Endodermal cell (in vitro differentiated cells): Measurements from ENCODE around the gene FAT1. TPM values are rescaled to one million over a fixed set of nuclear protein-coding genes. Genes with fewer than 3 reads are reported as not detected.

Experiments used
- DNase-seq: peaks from one replicate; pipeline ENCODE4 v3.0.0-alpha.2; 2017
- H3K27ac ChIP-seq: 2 replicates; pipeline ENCODE4 v1.5.1; 2013; ENCODE audit warnings: mild to moderate bottlenecking, low read depth, low read length, moderate library complexity
- H3K27me3 ChIP-seq: 2 replicates; pipeline ENCODE4 v1.6.1; 2013; ENCODE audit warnings: mild to moderate bottlenecking, low read length, moderate library complexity; ENCODE audit not compliant: insufficient read depth, control insufficient read depth, poor library complexity, severe bottlenecking
- H3K36me3 ChIP-seq: 2 replicates; pipeline ENCODE4 v1.7.0; 2013; ENCODE audit warnings: mild to moderate bottlenecking, low read length, moderate library complexity; ENCODE audit not compliant: control insufficient read depth, insufficient read depth
- H3K4me1 ChIP-seq: one replicate; pipeline ENCODE4 v1.7.0; 2013; ENCODE audit warnings: low read length; ENCODE audit not compliant: control insufficient read depth, insufficient read depth
- H3K4me3 ChIP-seq: 2 replicates; pipeline ENCODE4 v1.5.1; 2013; ENCODE audit warnings: mild to moderate bottlenecking, low read length, moderate library complexity
- H3K9ac ChIP-seq: 2 replicates; pipeline ENCODE4 v1.6.1; 2013; ENCODE audit warnings: mild to moderate bottlenecking, low read length, moderate library complexity; ENCODE audit not compliant: poor library complexity, severe bottlenecking; ENCODE audit errors: extremely low read depth
- H3K9me3 ChIP-seq: 2 replicates; pipeline ENCODE4 v1.6.1; 2013; ENCODE audit warnings: mild to moderate bottlenecking, low read length, moderate library complexity; ENCODE audit not compliant: control insufficient read depth
- H3K27ac Mint-ChIP-seq: 2 replicates; pipeline ENCODE4 v1.8.0; 2020; ENCODE audit warnings: mixed read lengths
- H3K27me3 Mint-ChIP-seq: 2 replicates; pipeline ENCODE4 v1.8.0; 2021; ENCODE audit warnings: mild to moderate bottlenecking, mixed read lengths; ENCODE audit not compliant: insufficient read depth
- H3K36me3 Mint-ChIP-seq: 2 replicates; pipeline ENCODE4 v1.8.0; 2020; ENCODE audit warnings: low read depth, mixed read lengths
- H3K4me1 Mint-ChIP-seq: 2 replicates; pipeline ENCODE4 v1.8.0; 2020; ENCODE audit warnings: mixed read lengths
- H3K4me3 Mint-ChIP-seq: 2 replicates; pipeline ENCODE4 v1.8.0; 2020; ENCODE audit warnings: mild to moderate bottlenecking, moderate library complexity, mixed read lengths
- H3K9me3 Mint-ChIP-seq: 2 replicates; pipeline ENCODE4 v1.8.0; 2020; ENCODE audit warnings: mild to moderate bottlenecking, mixed read lengths
- CTCF ChIP-seq: fragments of 200-600 bp; sonication (generic); conservative IDR thresholded peaks from 2 replicates; pipeline ENCODE4 v1.5.0; 2021; ENCODE audit warnings: antibody characterized with exemption, mild to moderate bottlenecking
- whole genome bisulfite sequencing, 2 experiments: methylation state at CpG; one replicate each; pipeline versions ENCODE4 v1.1.5 to v1.1.7; 2013; ENCODE audit warnings: missing lambda C conversion rate in 2 of 2, mixed read lengths in 1 of 2; ENCODE audit not compliant: insufficient coverage in 1 of 2, insufficient read length in 1 of 2; 5-methylcytosine and 5-hydroxymethylcytosine counted together
- total RNA-seq, 2 donors: library from RNA; stranded (reverse); fragmentation: NEBNext Ultra II Directional in 1 of 2; extraction: Animal tissue kit (Norgen Biotek cat#: 25700) in 1 of 2; gene quantifications; 2 replicates in 1 of 2; 3 replicates in 1 of 2; pipeline ENCODE4 v1.2.1, GENCODE V29; 2021

The FAT1 gene
- total RNA-seq, 2 donors from 2014 or later, result 66.6 to 77.8 TPM

DNA sequence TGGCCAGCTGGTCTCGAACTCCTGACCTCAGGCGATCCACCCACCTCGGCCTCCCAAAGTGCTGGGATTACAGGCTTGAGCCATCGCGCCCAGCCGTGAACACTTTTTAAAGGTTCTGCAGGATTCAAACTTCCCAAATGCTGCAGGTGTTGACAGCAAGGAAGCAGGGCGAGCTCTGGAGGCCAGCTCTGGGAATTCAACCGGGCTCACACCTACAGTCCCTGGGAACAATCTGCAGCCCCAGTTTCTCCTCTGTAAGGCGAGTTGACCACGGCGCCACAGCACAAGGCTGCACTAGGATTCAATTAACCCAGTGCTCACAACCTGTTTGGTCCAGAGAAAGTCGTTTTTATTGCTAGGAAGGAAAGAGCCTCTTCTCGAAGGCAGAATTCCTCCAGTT, 169.9 kb downstream of the FAT1 start:
- Mint-ChIP-seq H3K9me3 (no peaks in the 10 kb centered on the region), H3K36me3 (no peaks in the 10 kb centered on the region), H3K4me1 (peaks cover 6% of the 10 kb centered on the region), H3K4me3 (peak overlapping the region; percentile 62), H3K27ac (no peak overlapping the region), H3K27me3 (peaks cover 4% of the 10 kb centered on the region)
- Histone ChIP-seq H3K27me3 (no peaks in the 10 kb centered on the region), H3K36me3 (no peaks in the 10 kb centered on the region), H3K4me3 (peak overlapping the region; percentile 84), H3K27ac (no peak overlapping the region), H3K4me1 (no peaks in the 10 kb centered on the region), H3K9ac (no peak overlapping the region), H3K9me3 (no peaks in the 10 kb centered on the region)
- TF ChIP-seq CTCF, result no peak
- peak; percentile 63 for DNase-seq
- 79 to 80% methylated on average over 12 to 13 of the region's 13 CpGs for WGBS, 2 experiments

DNA sequence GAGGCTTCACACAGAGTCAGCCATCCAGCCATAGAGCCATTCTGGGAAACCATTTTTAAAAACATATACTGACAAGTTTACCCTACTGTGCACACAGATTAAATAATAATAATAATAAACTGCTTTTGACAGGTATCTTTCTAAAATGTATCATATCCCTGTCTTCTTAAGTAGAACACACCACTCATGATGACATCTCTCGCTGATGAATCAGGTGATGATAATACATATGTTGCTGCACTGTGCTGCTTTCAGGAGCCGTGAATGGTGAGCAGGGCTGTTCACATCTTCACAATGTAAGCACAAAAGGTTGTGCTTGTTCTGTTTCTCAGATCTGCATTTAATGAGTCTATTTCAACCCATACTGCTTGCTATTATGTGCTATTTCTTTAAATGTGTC, 171.8 kb downstream of the FAT1 start:
- Mint-ChIP-seq H3K27ac (no peak overlapping the region), H3K36me3 (no peaks in the 10 kb centered on the region), H3K9me3 (no peaks in the 10 kb centered on the region), H3K27me3 (peaks cover 2% of the 10 kb centered on the region), H3K4me1 (peaks cover 6% of the 10 kb centered on the region), H3K4me3 (no peak overlapping the region)
- Histone ChIP-seq H3K36me3 (no peaks in the 10 kb centered on the region), H3K4me3 (no peak overlapping the region), H3K9ac (no peak overlapping the region), H3K4me1 (no peaks in the 10 kb centered on the region), H3K9me3 (no peaks in the 10 kb centered on the region), H3K27ac (no peak overlapping the region), H3K27me3 (no peaks in the 10 kb centered on the region)
- no peak for TF ChIP-seq CTCF
- 80 to 91% methylated on average over 1 to 2 of the region's 2 CpGs for WGBS, 2 experiments
- DNase-seq, result no peak

DNA sequence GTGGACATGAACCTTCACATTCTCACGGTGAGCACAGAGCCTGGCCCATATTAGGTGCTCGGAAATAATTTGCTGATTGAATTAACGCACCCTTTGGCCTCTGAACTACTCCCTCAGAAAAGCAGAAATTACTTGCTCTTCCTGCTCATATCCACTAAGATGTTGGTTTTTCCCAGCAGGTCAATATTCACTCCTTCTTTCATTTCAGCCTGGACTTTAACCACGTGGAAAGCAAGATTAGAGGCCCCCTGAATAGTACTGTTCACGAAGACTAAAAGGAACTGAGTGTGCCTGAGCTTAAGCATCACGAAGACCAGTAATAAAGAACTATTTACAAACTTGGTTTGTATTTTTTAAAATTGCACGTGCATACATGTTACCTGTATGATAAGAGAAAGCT, 178.2 kb downstream of the FAT1 start:
- Histone ChIP-seq H3K9me3 (no peaks in the 10 kb centered on the region), H3K27me3 (no peaks in the 10 kb centered on the region), H3K9ac (no peak overlapping the region), H3K4me1 (no peaks in the 10 kb centered on the region), H3K27ac (no peak overlapping the region), H3K4me3 (no peak overlapping the region), H3K36me3 (no peaks in the 10 kb centered on the region)
- no peak overlapping the region for H3K27ac Mint-ChIP-seq
- no peaks in the 10 kb centered on the region for H3K27me3 Mint-ChIP-seq
- H3K9me3 Mint-ChIP-seq, result peaks cover 14% of the 10 kb centered on the region
- H3K4me1 Mint-ChIP-seq, result no peaks in the 10 kb centered on the region
- H3K36me3 Mint-ChIP-seq, result peaks cover 3% of the 10 kb centered on the region
- 90 to 96% methylated on average over 5 to 7 of the region's 7 CpGs for WGBS, 2 experiments
- H3K4me3 Mint-ChIP-seq, result no peak overlapping the region
- TF ChIP-seq CTCF, result no peak
- no peak for DNase-seq
